ENCODE results near the gene TRAIP. TPM values are rescaled to one million over a fixed set of nuclear protein-coding genes. Genes with fewer than 3 reads are reported as not detected.

TRAIP gene
- total RNA-seq, 1 donor from 2014 or later, result 2.3 TPM

DNA sequence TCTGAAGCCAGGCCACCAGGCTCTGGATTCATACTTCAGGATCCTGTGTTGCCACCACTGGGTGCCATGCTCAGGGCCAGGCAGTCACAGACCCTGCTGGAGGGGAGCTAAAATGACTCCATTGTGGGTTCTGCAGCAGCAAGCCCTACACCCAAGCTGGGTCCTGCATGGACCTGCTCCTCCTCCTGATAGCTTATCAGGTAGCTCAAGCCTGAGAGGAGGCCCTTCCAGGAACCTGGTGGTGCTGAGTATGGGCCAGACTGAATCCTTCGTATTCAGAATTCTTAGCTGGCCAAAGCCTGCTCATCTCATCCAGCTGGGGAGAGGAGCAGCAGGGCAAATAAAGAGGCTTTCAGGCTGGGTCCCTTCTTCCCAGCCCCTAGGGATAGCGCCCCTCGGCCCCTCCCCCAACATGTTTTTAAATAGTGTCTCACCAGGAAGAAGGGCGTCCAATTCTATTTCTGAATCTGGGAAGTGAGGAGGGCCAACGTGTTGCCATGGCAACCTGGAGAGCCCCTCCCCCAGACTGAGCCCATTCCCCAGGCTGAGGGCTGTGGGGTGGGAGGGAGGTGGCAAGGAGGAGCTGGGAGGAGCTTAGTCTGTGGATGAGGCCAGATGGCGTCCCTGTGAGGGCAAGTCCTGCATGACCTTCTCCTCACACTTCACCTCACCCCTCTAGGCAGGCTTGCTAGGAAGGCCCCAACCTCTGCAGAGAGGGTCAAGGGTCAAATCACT lies 24.4 kb upstream of the TRAIP start:
- TF ChIP-seq, protein P1, sequence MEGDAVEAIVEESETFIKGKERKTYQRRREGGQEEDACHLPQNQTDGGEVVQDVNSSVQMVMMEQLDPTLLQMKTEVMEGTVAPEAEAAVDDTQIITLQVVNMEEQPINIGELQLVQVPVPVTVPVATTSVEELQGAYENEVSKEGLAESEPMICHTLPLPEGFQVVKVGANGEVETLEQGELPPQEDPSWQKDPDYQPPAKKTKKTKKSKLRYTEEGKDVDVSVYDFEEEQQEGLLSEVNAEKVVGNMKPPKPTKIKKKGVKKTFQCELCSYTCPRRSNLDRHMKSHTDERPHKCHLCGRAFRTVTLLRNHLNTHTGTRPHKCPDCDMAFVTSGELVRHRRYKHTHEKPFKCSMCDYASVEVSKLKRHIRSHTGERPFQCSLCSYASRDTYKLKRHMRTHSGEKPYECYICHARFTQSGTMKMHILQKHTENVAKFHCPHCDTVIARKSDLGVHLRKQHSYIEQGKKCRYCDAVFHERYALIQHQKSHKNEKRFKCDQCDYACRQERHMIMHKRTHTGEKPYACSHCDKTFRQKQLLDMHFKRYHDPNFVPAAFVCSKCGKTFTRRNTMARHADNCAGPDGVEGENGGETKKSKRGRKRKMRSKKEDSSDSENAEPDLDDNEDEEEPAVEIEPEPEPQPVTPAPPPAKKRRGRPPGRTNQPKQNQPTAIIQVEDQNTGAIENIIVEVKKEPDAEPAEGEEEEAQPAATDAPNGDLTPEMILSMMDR (IDR thresholded peaks at IDR 0.05), result no peak
- H3K4me1 Mint-ChIP-seq (ENCODE audit: low read depth), result no peaks in the 10 kb centered on the region
- no peaks in the 10 kb centered on the region for H3K9me3 Mint-ChIP-seq (ENCODE audit: low read depth)
- DNase-seq (ENCODE audit: low spot score), result no peak
- H3K27ac Mint-ChIP-seq (ENCODE audit: unreplicated experiment), result no peak overlapping the region
- H3K36me3 Mint-ChIP-seq (ENCODE audit: low read depth), result no peaks in the 10 kb centered on the region
- no peak overlapping the region for H3K4me3 Mint-ChIP-seq (ENCODE audit: unreplicated experiment)
- peaks cover 15% of the 10 kb centered on the region for H3K27me3 Mint-ChIP-seq (ENCODE audit: low read depth)

- TF ChIP-seq, protein P1 (IDR thresholded peaks at IDR 0.05), result no peak
- DNase-seq (ENCODE audit: low spot score), result no peak
- Mint-ChIP-seq H3K27me3 (ENCODE audit: low read depth) (peaks cover 18% of the 10 kb centered on the region), H3K9me3 (ENCODE audit: low read depth) (no peaks in the 10 kb centered on the region), H3K36me3 (ENCODE audit: low read depth) (no peaks in the 10 kb centered on the region), H3K4me1 (ENCODE audit: low read depth) (no peaks in the 10 kb centered on the region), H3K4me3 (ENCODE audit: unreplicated experiment) (no peak overlapping the region), H3K27ac (ENCODE audit: unreplicated experiment) (no peak overlapping the region)
These were observed 23.4 kb upstream of the TRAIP start for GRCh38 chr3:49879721-49880120.

GRCh38 chr3:49878686-49879085 lies 22.3 kb upstream of the TRAIP start:
- no peak overlapping the region for H3K27ac Mint-ChIP-seq (ENCODE audit: unreplicated experiment)
- H3K36me3 Mint-ChIP-seq (ENCODE audit: low read depth), result no peaks in the 10 kb centered on the region
- H3K9me3 Mint-ChIP-seq (ENCODE audit: low read depth), result no peaks in the 10 kb centered on the region
- H3K4me1 Mint-ChIP-seq (ENCODE audit: low read depth), result no peaks in the 10 kb centered on the region
- no peak overlapping the region for H3K4me3 Mint-ChIP-seq (ENCODE audit: unreplicated experiment)
- TF ChIP-seq, protein P1 (IDR thresholded peaks at IDR 0.05), result no peak
- no peak for DNase-seq (ENCODE audit: low spot score)
- H3K27me3 Mint-ChIP-seq (ENCODE audit: low read depth), result peaks cover 17% of the 10 kb centered on the region

DNA sequence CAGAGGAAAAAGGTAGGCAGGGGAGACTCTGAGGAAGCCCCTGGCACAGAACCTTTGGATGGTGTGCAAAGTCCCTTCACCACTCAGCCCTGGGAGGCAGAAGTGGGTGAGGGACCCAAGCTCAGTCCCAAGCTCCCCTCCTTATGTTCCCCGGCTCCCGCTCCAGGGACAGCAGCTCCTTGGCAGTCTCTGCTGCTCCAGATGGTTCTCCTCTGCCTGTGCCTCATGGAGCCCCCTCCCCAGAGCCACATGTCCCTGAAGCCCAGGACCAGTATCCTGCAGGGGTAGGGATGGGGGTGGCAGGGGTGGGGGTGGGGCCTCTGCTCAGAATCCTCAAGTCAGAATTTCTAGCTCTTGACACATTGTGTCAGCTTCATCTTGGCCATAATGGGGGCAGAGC lies 21.4 kb upstream of the TRAIP start:
- H3K27ac Mint-ChIP-seq (ENCODE audit: unreplicated experiment), result no peak overlapping the region
- TF ChIP-seq, protein P1 (IDR thresholded peaks at IDR 0.05), result no peak
- DNase-seq (ENCODE audit: low spot score), result no peak
- no peak overlapping the region for H3K4me3 Mint-ChIP-seq (ENCODE audit: unreplicated experiment)
- H3K4me1 Mint-ChIP-seq (ENCODE audit: low read depth), result no peaks in the 10 kb centered on the region
- no peaks in the 10 kb centered on the region for H3K9me3 Mint-ChIP-seq (ENCODE audit: low read depth)
- H3K36me3 Mint-ChIP-seq (ENCODE audit: low read depth), result no peaks in the 10 kb centered on the region
- H3K27me3 Mint-ChIP-seq (ENCODE audit: low read depth), result peaks cover 15% of the 10 kb centered on the region

- no peaks in the 10 kb centered on the region for H3K36me3 Mint-ChIP-seq (ENCODE audit: low read depth)
- H3K27me3 Mint-ChIP-seq (ENCODE audit: low read depth), result peaks cover 4% of the 10 kb centered on the region
- no peak overlapping the region for H3K4me3 Mint-ChIP-seq (ENCODE audit: unreplicated experiment)
- H3K4me1 Mint-ChIP-seq (ENCODE audit: low read depth), result no peaks in the 10 kb centered on the region
- H3K9me3 Mint-ChIP-seq (ENCODE audit: low read depth), result no peaks in the 10 kb centered on the region
- DNase-seq (ENCODE audit: low spot score), result no peak
- TF ChIP-seq, protein P1 (IDR thresholded peaks at IDR 0.05), result no peak
- H3K27ac Mint-ChIP-seq (ENCODE audit: unreplicated experiment), result no peak overlapping the region
These were observed 20.2 kb upstream of the TRAIP start for GRCh38 chr3:49876567-49876966.

Data from chondrocyte (in vitro differentiated cells).